Measurements from ENCODE around the gene FSHR. TPM values are rescaled to one million over a fixed set of nuclear protein-coding genes. Genes with fewer than 3 reads are reported as not detected.

Gene FSHR
- total RNA-seq, 4 donors from 2014 or later, result 0.13 TPM; not detected in 3

DNA sequence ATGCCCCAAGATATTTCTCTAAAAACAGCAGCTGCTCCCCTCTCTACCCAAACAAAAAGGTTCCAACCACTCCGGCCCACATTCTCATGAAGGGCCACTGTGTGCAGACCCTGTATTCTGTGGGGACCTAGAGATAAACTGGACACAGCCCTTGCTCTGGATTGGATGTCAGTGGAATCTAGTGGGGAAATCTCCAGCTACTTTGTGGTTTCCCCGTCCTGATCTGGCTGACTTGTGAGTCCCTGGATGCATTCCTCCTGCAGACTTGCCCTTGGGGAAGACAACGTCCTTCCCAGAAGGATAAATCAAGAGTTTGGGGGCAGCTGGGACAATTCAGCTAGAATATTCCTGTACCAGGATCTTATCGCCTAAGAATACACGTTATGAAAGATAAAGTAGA, 151.1 kb downstream of the FSHR start:
- Histone ChIP-seq H3K36me3 (no peaks in the 10 kb centered on the region), H3K4me1 (no peaks in the 10 kb centered on the region), H3K27me3 (no peaks in the 10 kb centered on the region), H3K4me3 (replicated peaks in 1 of 3) (no peak overlapping the region), H3K27ac (no peak overlapping the region), H3K9me3 (no peaks in the 10 kb centered on the region)
- TF ChIP-seq POLR2A (IDR thresholded peaks at IDR 0.05) (no peak), CTCF (IDR thresholded peaks at IDR 0.05) (no peak)
- intact Hi-C loops (cut with DNase I), result no loop called here
- DNase-seq, result no peak
- 47 to 68% methylated on average over 5 of the region's 5 CpGs for WGBS, 2 donors

- Histone ChIP-seq H3K9me3 (no peaks in the 10 kb centered on the region), H3K27ac (no peak overlapping the region), H3K36me3 (no peaks in the 10 kb centered on the region), H3K4me1 (no peaks in the 10 kb centered on the region), H3K27me3 (no peaks in the 10 kb centered on the region), H3K4me3 (replicated peaks in 1 of 3) (no peak overlapping the region)
- DNase-seq, result no peak
- 24 to 36% methylated on average over 3 of the region's 3 CpGs for WGBS, 2 donors
- TF ChIP-seq CTCF (IDR thresholded peaks at IDR 0.05) (no peak), POLR2A (IDR thresholded peaks at IDR 0.05) (no peak)
- intact Hi-C loops (cut with DNase I), result no loop called here
Measured at GRCh38 chr2:49002750-49003149, 151.6 kb downstream of the FSHR start.

- H3K4me1 ChIP-seq, result no peaks in the 10 kb centered on the region
- TF ChIP-seq CTCF (IDR thresholded peaks at IDR 0.05) (no peak), POLR2A (IDR thresholded peaks at IDR 0.05) (no peak)
- intact Hi-C loops (cut with DNase I), result no loop called here
Measured at GRCh38 chr2:49000695-49001094, 153.6 kb downstream of the FSHR start.

DNA sequence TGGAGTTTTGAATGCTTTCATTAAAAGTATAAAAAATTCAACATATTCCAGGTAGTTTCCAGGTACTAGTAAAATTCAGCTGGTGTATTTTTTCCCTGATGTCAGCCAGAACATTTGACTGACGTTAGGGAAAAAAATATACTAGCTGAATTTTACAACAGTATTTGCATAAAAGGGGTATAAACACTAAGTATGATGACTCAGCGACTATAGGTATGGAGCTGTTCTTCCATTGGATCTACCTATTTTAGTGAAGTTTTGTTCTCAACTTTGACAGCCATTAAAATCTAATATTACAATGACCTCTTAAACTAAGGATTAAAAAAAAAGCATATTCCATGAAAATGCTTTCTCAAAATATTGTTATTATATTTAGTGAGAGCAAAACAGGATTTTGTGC, 155.9 kb downstream of the FSHR start:
- H3K9me3 ChIP-seq, result no peaks in the 10 kb centered on the region
- H3K4me1 ChIP-seq, result no peaks in the 10 kb centered on the region
- TF ChIP-seq POLR2A (IDR thresholded peaks at IDR 0.05) (no peak), CTCF (IDR thresholded peaks at IDR 0.05) (no peak)
- DNase-seq, result no peak
- H3K27me3 ChIP-seq, result no peaks in the 10 kb centered on the region
- intact Hi-C loops (cut with DNase I), result no loop called here
- 86 to 95% methylated on average over 2 of the region's 2 CpGs for WGBS, 2 donors
- no peak overlapping the region for H3K27ac ChIP-seq
- H3K4me3 ChIP-seq (replicated peaks in 1 of 3), result no peak overlapping the region
- H3K36me3 ChIP-seq, result no peaks in the 10 kb centered on the region

More at GRCh38 chr2:49000695-49001094, 153.6 kb downstream of the FSHR start:
- Histone ChIP-seq H3K36me3 (no peaks in the 10 kb centered on the region), H3K27ac (no peak overlapping the region), H3K9me3 (no peaks in the 10 kb centered on the region), H3K4me3 (replicated peaks in 1 of 3) (no peak overlapping the region), H3K27me3 (no peaks in the 10 kb centered on the region)
- no peak for DNase-seq

DNA sequence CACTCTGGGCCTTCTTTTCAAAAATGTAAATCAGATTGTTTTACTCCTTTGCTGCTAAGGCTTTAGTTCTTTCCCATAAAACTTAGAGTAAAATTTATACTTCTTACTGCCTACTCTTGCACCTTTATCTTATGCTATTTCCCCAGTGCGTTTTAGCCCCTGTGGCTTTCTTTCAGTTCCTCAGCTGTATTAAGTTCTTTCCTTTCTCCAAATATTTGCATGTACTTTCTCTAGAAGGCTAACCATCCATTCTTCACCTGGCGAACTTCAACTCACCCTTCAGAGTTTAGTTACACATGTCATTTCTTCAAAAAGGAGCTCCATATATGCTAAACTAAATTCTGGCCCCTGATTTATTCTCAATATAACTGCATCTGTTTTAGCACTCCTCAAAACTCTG, 160.7 kb downstream of the FSHR start:
- no peaks in the 10 kb centered on the region for H3K27me3 ChIP-seq
- WGBS, 2 donors, result 85 to 92% methylated on average over 2 of the region's 2 CpGs

More for the DNA sequence above, 160.7 kb downstream of the FSHR start:
- no peak for DNase-seq
- no peaks in the 10 kb centered on the region for H3K36me3 ChIP-seq
- no peak overlapping the region for H3K27ac ChIP-seq
- H3K9me3 ChIP-seq, result no peaks in the 10 kb centered on the region
- no peak for TF ChIP-seq POLR2A (IDR thresholded peaks at IDR 0.05)
- no peak for TF ChIP-seq CTCF (IDR thresholded peaks at IDR 0.05)
- intact Hi-C loops (cut with DNase I), result no loop called here
- H3K4me3 ChIP-seq (replicated peaks in 1 of 3), result no peak overlapping the region
- no peaks in the 10 kb centered on the region for H3K4me1 ChIP-seq
